ENCODE results near the gene RCOR1.

DNA sequence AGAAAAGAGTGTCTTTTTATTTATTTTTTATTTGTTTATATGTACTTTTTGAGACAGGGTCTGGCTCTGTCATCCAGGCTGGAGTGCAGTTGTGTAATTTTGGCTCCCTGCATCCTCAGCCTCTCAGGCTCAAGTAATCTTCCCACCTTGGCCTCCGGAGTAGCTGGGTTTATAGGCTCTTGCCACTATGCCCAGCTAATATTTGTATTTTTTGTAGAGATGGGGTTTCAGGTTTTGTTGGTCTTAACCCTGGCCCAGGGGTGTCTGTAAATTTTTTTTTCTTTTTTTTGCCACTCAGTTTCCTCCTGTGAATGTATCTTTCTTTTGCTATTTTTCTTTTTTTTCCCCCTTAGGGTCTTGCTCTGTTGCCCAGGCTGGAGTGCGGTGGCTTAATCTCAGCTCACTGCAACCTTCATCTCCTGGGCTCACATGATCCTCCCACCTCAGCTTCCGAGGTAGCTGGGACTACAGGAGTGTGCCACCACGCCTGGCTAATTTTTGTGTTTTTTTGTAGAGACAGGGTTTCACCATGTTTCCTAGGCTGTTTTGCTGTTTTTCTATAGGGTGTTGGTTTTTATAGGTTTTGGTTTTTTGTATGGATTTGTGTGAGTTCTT lies 11.0 kb downstream of the RCOR1 start:
- TF ChIP-seq, protein P1, sequence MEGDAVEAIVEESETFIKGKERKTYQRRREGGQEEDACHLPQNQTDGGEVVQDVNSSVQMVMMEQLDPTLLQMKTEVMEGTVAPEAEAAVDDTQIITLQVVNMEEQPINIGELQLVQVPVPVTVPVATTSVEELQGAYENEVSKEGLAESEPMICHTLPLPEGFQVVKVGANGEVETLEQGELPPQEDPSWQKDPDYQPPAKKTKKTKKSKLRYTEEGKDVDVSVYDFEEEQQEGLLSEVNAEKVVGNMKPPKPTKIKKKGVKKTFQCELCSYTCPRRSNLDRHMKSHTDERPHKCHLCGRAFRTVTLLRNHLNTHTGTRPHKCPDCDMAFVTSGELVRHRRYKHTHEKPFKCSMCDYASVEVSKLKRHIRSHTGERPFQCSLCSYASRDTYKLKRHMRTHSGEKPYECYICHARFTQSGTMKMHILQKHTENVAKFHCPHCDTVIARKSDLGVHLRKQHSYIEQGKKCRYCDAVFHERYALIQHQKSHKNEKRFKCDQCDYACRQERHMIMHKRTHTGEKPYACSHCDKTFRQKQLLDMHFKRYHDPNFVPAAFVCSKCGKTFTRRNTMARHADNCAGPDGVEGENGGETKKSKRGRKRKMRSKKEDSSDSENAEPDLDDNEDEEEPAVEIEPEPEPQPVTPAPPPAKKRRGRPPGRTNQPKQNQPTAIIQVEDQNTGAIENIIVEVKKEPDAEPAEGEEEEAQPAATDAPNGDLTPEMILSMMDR (IDR thresholded peaks at IDR 0.05), result no peak
- TF ChIP-seq POLR2A (IDR thresholded peaks at IDR 0.05), result no peak
- TF ChIP-seq POLR2AphosphoS5 (IDR thresholded peaks at IDR 0.05), result no peak

Data from upper lobe of left lung (tissue), 4 donors.